ENCODE data around the gene PSMB7.

The PSMB7 gene

GRCh38 chr9:124441291-124441690 lies 26.0 kb upstream of the PSMB7 start:
- H2BK5ac ChIP-seq (ENCODE audit: low read depth, low read length, poor library complexity), result no peak overlapping the region
- no CpG with 5 or more reads among the region's 16 CpGs for WGBS (ENCODE audit: extremely low coverage, insufficient coverage, insufficient read length)
- no peaks in the 10 kb centered on the region for H3K4me1 ChIP-seq (ENCODE audit: control insufficient read depth in 1 of 2, insufficient read depth in 2 of 2, low read length in 2 of 2)

GRCh38 chr9:124440786-124441185 lies 25.5 kb upstream of the PSMB7 start:
- Histone ChIP-seq H3K79me2 (ENCODE audit: control insufficient read depth, insufficient read depth, low read length, poor library complexity) (no peaks in the 10 kb centered on the region), H2AK5ac (ENCODE audit: low read length) (no peak overlapping the region), H2BK12ac (ENCODE audit: low read length) (no peak overlapping the region), H3K9me3 (ENCODE audit: insufficient read depth, low read depth, low read length) (peaks cover 4% of the 10 kb centered on the region), H4K8ac (ENCODE audit: low read depth, low read length) (no peak overlapping the region), H2BK5ac (ENCODE audit: low read depth, low read length, poor library complexity) (no peak overlapping the region), H3K14ac (ENCODE audit: low read length) (no peak overlapping the region), H3K27me3 (ENCODE audit: insufficient read depth, low read length) (no peaks in the 10 kb centered on the region), H3K4me3 (ENCODE audit: low read depth, low read length) (no peak overlapping the region), H4K12ac (ENCODE audit: low read depth, low read length) (no peak overlapping the region), H3K23ac (ENCODE audit: low read length) (no peak overlapping the region), H4K91ac (ENCODE audit: low read depth, low read length) (no peak overlapping the region), H3K4me1 (ENCODE audit: control insufficient read depth in 1 of 2, insufficient read depth in 2 of 2, low read length in 2 of 2) (no peaks in the 10 kb centered on the region), H2AFZ (ENCODE audit: insufficient read depth, low read length, poor library complexity) (no peak overlapping the region), H3K27ac (ENCODE audit: low read depth, low read length) (no peak overlapping the region), H3K79me1 (ENCODE audit: low read length) (no peaks in the 10 kb centered on the region), H3K4ac (ENCODE audit: low read depth, low read length) (no peak overlapping the region), H3K18ac (ENCODE audit: low read length) (no peak overlapping the region), H3K9ac (ENCODE audit: low read length) (no peak overlapping the region), H3K4me2 (ENCODE audit: low read length) (no peak overlapping the region), H3K36me3 (ENCODE audit: control insufficient read depth in 1 of 2, insufficient read depth in 2 of 2, low read length in 2 of 2) (no peaks in the 10 kb centered on the region), H2BK120ac (ENCODE audit: insufficient read depth, low read length, poor library complexity) (no peak overlapping the region)
- DNase-seq, result no peak
- no CpG with 5 or more reads among the region's 10 CpGs for WGBS (ENCODE audit: extremely low coverage, insufficient coverage, insufficient read length)

More at GRCh38 chr9:124441291-124441690, 26.0 kb upstream of the PSMB7 start:
- Histone ChIP-seq H3K79me2 (ENCODE audit: control insufficient read depth, insufficient read depth, low read length, poor library complexity) (no peaks in the 10 kb centered on the region), H3K4ac (ENCODE audit: low read depth, low read length) (no peak overlapping the region), H3K18ac (ENCODE audit: low read length) (no peak overlapping the region), H4K8ac (ENCODE audit: low read depth, low read length) (no peak overlapping the region), H3K27me3 (ENCODE audit: insufficient read depth, low read length) (no peaks in the 10 kb centered on the region), H2BK120ac (ENCODE audit: insufficient read depth, low read length, poor library complexity) (no peak overlapping the region), H3K36me3 (ENCODE audit: control insufficient read depth in 1 of 2, insufficient read depth in 2 of 2, low read length in 2 of 2) (no peaks in the 10 kb centered on the region), H2BK12ac (ENCODE audit: low read length) (no peak overlapping the region), H3K9me3 (ENCODE audit: insufficient read depth, low read depth, low read length) (peaks cover 4% of the 10 kb centered on the region), H2AK5ac (ENCODE audit: low read length) (no peak overlapping the region), H3K4me2 (ENCODE audit: low read length) (no peak overlapping the region), H3K14ac (ENCODE audit: low read length) (no peak overlapping the region), H3K27ac (ENCODE audit: low read depth, low read length) (no peak overlapping the region), H3K23ac (ENCODE audit: low read length) (no peak overlapping the region), H2AFZ (ENCODE audit: insufficient read depth, low read length, poor library complexity) (no peak overlapping the region), H3K9ac (ENCODE audit: low read length) (no peak overlapping the region), H4K12ac (ENCODE audit: low read depth, low read length) (no peak overlapping the region), H3K79me1 (ENCODE audit: low read length) (no peaks in the 10 kb centered on the region), H3K4me3 (ENCODE audit: low read depth, low read length) (no peak overlapping the region), H4K91ac (ENCODE audit: low read depth, low read length) (no peak overlapping the region)
- DNase-seq, result no peak

GRCh38 chr9:124439686-124440243 lies 24.5 kb upstream of the PSMB7 start:
- Histone ChIP-seq H3K4me2 (ENCODE audit: low read length) (no peak overlapping the region), H4K8ac (ENCODE audit: low read depth, low read length) (no peak overlapping the region), H3K9ac (ENCODE audit: low read length) (no peak overlapping the region), H3K27ac (ENCODE audit: low read depth, low read length) (no peak overlapping the region), H3K27me3 (ENCODE audit: insufficient read depth, low read length) (no peaks in the 10 kb centered on the region), H3K4me1 (ENCODE audit: control insufficient read depth in 1 of 2, insufficient read depth in 2 of 2, low read length in 2 of 2) (no peaks in the 10 kb centered on the region), H2BK5ac (ENCODE audit: low read depth, low read length, poor library complexity) (no peak overlapping the region), H3K18ac (ENCODE audit: low read length) (no peak overlapping the region), H2BK120ac (ENCODE audit: insufficient read depth, low read length, poor library complexity) (no peak overlapping the region), H2AFZ (ENCODE audit: insufficient read depth, low read length, poor library complexity) (no peak overlapping the region), H3K79me2 (ENCODE audit: control insufficient read depth, insufficient read depth, low read length, poor library complexity) (no peaks in the 10 kb centered on the region), H2BK12ac (ENCODE audit: low read length) (no peak overlapping the region), H2AK5ac (ENCODE audit: low read length) (no peak overlapping the region), H3K4ac (ENCODE audit: low read depth, low read length) (no peak overlapping the region), H3K9me3 (ENCODE audit: insufficient read depth, low read depth, low read length) (peaks cover 4% of the 10 kb centered on the region), H3K36me3 (ENCODE audit: control insufficient read depth in 1 of 2, insufficient read depth in 2 of 2, low read length in 2 of 2) (no peaks in the 10 kb centered on the region), H3K14ac (ENCODE audit: low read length) (no peak overlapping the region), H3K23ac (ENCODE audit: low read length) (no peak overlapping the region), H3K79me1 (ENCODE audit: low read length) (no peaks in the 10 kb centered on the region), H3K4me3 (ENCODE audit: low read depth, low read length) (no peak overlapping the region), H4K91ac (ENCODE audit: low read depth, low read length) (no peak overlapping the region), H4K12ac (ENCODE audit: low read depth, low read length) (no peak overlapping the region)
- no CpG with 5 or more reads among the region's 6 CpGs for WGBS (ENCODE audit: extremely low coverage, insufficient coverage, insufficient read length)
- no peak for DNase-seq

- H3K14ac ChIP-seq (ENCODE audit: low read length), result no peak overlapping the region
- H2AFZ ChIP-seq (ENCODE audit: insufficient read depth, low read length, poor library complexity), result no peak overlapping the region
- no CpG with 5 or more reads among the region's 1 CpG for WGBS (ENCODE audit: extremely low coverage, insufficient coverage, insufficient read length)
- H3K27ac ChIP-seq (ENCODE audit: low read depth, low read length), result no peak overlapping the region
- H3K4me1 ChIP-seq (ENCODE audit: control insufficient read depth in 1 of 2, insufficient read depth in 2 of 2, low read length in 2 of 2), result no peaks in the 10 kb centered on the region
- no peak overlapping the region for H2AK5ac ChIP-seq (ENCODE audit: low read length)
- no peak overlapping the region for H3K18ac ChIP-seq (ENCODE audit: low read length)
- no peak overlapping the region for H4K8ac ChIP-seq (ENCODE audit: low read depth, low read length)
- H3K36me3 ChIP-seq (ENCODE audit: control insufficient read depth in 1 of 2, insufficient read depth in 2 of 2, low read length in 2 of 2), result no peaks in the 10 kb centered on the region
- H3K79me2 ChIP-seq (ENCODE audit: control insufficient read depth, insufficient read depth, low read length, poor library complexity), result no peaks in the 10 kb centered on the region
- H2BK5ac ChIP-seq (ENCODE audit: low read depth, low read length, poor library complexity), result no peak overlapping the region
- H3K4ac ChIP-seq (ENCODE audit: low read depth, low read length), result no peak overlapping the region
- no peaks in the 10 kb centered on the region for H3K79me1 ChIP-seq (ENCODE audit: low read length)
- no peak overlapping the region for H4K12ac ChIP-seq (ENCODE audit: low read depth, low read length)
- H2BK12ac ChIP-seq (ENCODE audit: low read length), result no peak overlapping the region
- DNase-seq, result peak; percentile 23 to 31
- H3K23ac ChIP-seq (ENCODE audit: low read length), result no peak overlapping the region
- peaks cover 4% of the 10 kb centered on the region for H3K9me3 ChIP-seq (ENCODE audit: insufficient read depth, low read depth, low read length)
- H2BK120ac ChIP-seq (ENCODE audit: insufficient read depth, low read length, poor library complexity), result no peak overlapping the region
- no peak overlapping the region for H3K9ac ChIP-seq (ENCODE audit: low read length)
- no peak overlapping the region for H4K91ac ChIP-seq (ENCODE audit: low read depth, low read length)
- H3K4me3 ChIP-seq (ENCODE audit: low read depth, low read length), result no peak overlapping the region
- H3K4me2 ChIP-seq (ENCODE audit: low read length), result no peak overlapping the region
- no peaks in the 10 kb centered on the region for H3K27me3 ChIP-seq (ENCODE audit: insufficient read depth, low read length)
Measured at GRCh38 chr9:124439086-124439485, 23.8 kb upstream of the PSMB7 start.
